PC-9 (cell line): ENCODE data around the gene EVPL.

Experiments used
- EZH2 ChIP-seq: fragments of 200-600 bp; sonication (generic); IDR thresholded peaks from 2 replicates; pipeline ENCODE4 v1.8.0; 2017; ENCODE audit warnings: antibody characterized with exemption, low read depth
- TF ChIP-seq, protein P1 (sequence below): fragments of 200-600 bp; sonication (generic); conservative IDR thresholded peaks from 2 replicates; pipeline ENCODE4 v1.6.1; 2017; ENCODE audit warnings: mixed run types, antibody characterized with exemption, mild to moderate bottlenecking, moderate library complexity

- TF ChIP-seq, protein P1, sequence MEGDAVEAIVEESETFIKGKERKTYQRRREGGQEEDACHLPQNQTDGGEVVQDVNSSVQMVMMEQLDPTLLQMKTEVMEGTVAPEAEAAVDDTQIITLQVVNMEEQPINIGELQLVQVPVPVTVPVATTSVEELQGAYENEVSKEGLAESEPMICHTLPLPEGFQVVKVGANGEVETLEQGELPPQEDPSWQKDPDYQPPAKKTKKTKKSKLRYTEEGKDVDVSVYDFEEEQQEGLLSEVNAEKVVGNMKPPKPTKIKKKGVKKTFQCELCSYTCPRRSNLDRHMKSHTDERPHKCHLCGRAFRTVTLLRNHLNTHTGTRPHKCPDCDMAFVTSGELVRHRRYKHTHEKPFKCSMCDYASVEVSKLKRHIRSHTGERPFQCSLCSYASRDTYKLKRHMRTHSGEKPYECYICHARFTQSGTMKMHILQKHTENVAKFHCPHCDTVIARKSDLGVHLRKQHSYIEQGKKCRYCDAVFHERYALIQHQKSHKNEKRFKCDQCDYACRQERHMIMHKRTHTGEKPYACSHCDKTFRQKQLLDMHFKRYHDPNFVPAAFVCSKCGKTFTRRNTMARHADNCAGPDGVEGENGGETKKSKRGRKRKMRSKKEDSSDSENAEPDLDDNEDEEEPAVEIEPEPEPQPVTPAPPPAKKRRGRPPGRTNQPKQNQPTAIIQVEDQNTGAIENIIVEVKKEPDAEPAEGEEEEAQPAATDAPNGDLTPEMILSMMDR = no peak
- TF ChIP-seq EZH2 = no peak
These were observed 27.0 kb upstream of the EVPL start for GRCh38 chr17:76054112-76054476.
